Measurements from ENCODE around the gene GLI3. TPM values are rescaled to one million over a fixed set of nuclear protein-coding genes. Genes with fewer than 3 reads are reported as not detected.
A peak's percentile ranks its signal among the peaks of the same experiment; 100 is the strongest.

The GLI3 gene
- total RNA-seq, 1 experiment from 2014 or later: 45.0 TPM

- Mint-ChIP-seq H3K4me3 (no peak overlapping the region; a peak in 1 of 5 replicates), H3K27me3 (ENCODE audit: low read depth) (no peaks in the 10 kb centered on the region), H3K27ac (no peak overlapping the region), H3K36me3 (ENCODE audit: insufficient read depth in 1 of 3, low read depth in 3 of 3) (peaks cover 0 to 3% (median 0%) of the 10 kb centered on the region in 3 experiments; a peak in 2 of 7 replicates), H3K4me1 (peaks cover 16 to 20% of the 10 kb centered on the region in 2 experiments), H3K9me3 (no peaks in the 10 kb centered on the region)
- no peak overlapping the region for H3K27ac ChIP-seq (ENCODE audit: insufficient read length, low read depth, low read length)
- H3K23ac ChIP-seq (ENCODE audit: insufficient read length, low read depth, low read length): no peak overlapping the region
- H4K91ac ChIP-seq (ENCODE audit: insufficient read length, low read depth, low read length): no peak overlapping the region
- no peak overlapping the region for H3K4me2 ChIP-seq (ENCODE audit: insufficient read depth, insufficient read length, low read length)
- H2BK20ac ChIP-seq (ENCODE audit: low read depth, low read length, poor library complexity, severe bottlenecking): no peak overlapping the region
- no peaks in the 10 kb centered on the region for H3K4me1 ChIP-seq (ENCODE audit: insufficient read depth, low read length)
- H2AK5ac ChIP-seq (ENCODE audit: insufficient read length, low read length): no peak overlapping the region
- no peak overlapping the region for H3K9ac ChIP-seq (ENCODE audit: extremely low read depth, insufficient read length, low read length)
- H3K4ac ChIP-seq (ENCODE audit: low read depth, low read length): no peak overlapping the region
- no peaks in the 10 kb centered on the region for H3K9me3 ChIP-seq (ENCODE audit: control insufficient read depth, low read depth, low read length)
- no peaks in the 10 kb centered on the region for H4K20me1 ChIP-seq (ENCODE audit: control insufficient read depth, insufficient read depth, insufficient read length)
- no peaks in the 10 kb centered on the region for H3K79me1 ChIP-seq (ENCODE audit: insufficient read depth, low read depth, low read length, poor library complexity, severe bottlenecking)
- H3K14ac ChIP-seq (ENCODE audit: insufficient read depth, low read length): no peak overlapping the region
- TF ChIP-seq CTCF (conservative IDR thresholded peaks at IDR 0.05): peak; percentile 90
- peak; percentile 51 for DNase-seq
- no peak overlapping the region for H2BK120ac ChIP-seq (ENCODE audit: low read depth, low read length, poor library complexity, severe bottlenecking)
- no peak overlapping the region for H4K8ac ChIP-seq (replicated peaks; ENCODE audit: insufficient read length, low read depth, low read length)
- no peaks in the 10 kb centered on the region for H3K23me2 ChIP-seq (ENCODE audit: insufficient read length, low read depth, low read length, poor library complexity, severe bottlenecking)
- H2AFZ ChIP-seq (ENCODE audit: low read length): no peak overlapping the region
- H3T11ph ChIP-seq (ENCODE audit: low read length): no peak overlapping the region
- H3K56ac ChIP-seq (ENCODE audit: insufficient read length, low read depth, low read length): no peak overlapping the region
- H2BK12ac ChIP-seq (ENCODE audit: insufficient read length, low read depth, low read length): no peak overlapping the region
- no peak overlapping the region for H2BK15ac ChIP-seq (ENCODE audit: low read depth, low read length)
- H4K5ac ChIP-seq (ENCODE audit: insufficient read length, low read depth, low read length): no peak overlapping the region
- no peak overlapping the region for H2BK5ac ChIP-seq (ENCODE audit: insufficient read length, low read length)
- WGBS (ENCODE audit: extremely low coverage, insufficient read length, low lambda C conversion rate): no CpG with 5 or more reads among the region's 5 CpGs
- no peaks in the 10 kb centered on the region for H3K27me3 ChIP-seq (ENCODE audit: insufficient read depth, low read length)
- H3K79me2 ChIP-seq (ENCODE audit: insufficient read depth, low read length): no peaks in the 10 kb centered on the region
- H3K18ac ChIP-seq (ENCODE audit: insufficient read length, low read depth, low read length): no peak overlapping the region
These were observed 50.9 kb downstream of the GLI3 start for GRCh38 chr7:42186151-42186550.
